Adrenal gland (tissue), 12 donors: ENCODE data around the gene POLR1D. TPM values are rescaled to one million over a fixed set of nuclear protein-coding genes. Genes with fewer than 3 reads are reported as not detected.

Source experiments
- DNase-seq, 7 donors: peaks; one replicate each; pipeline ENCODE4 v3.0.0-alpha.2; 2019 to 2020
- H3K27ac ChIP-seq, 5 donors: fragments of 200-600 bp; sonication (generic) in 4 of 5; 1 replicate in 3 of 5; 2 replicates in 2 of 5; pipeline versions ENCODE4 v1.5.1 to v1.8.0; 2016 to 2020; ENCODE audit warnings: mild to moderate bottlenecking in 1 of 5
- H3K27me3 ChIP-seq: fragments of 200-600 bp; 2 replicates; pipeline ENCODE4 v1.8.0; 2021
- H3K36me3 ChIP-seq, 2 donors: fragments of 200-600 bp; replicated peaks in 1 of 2; 1 replicate in 1 of 2; 2 replicates in 1 of 2; pipeline versions ENCODE4 v1.5.1 to v1.8.0; 2018 to 2022
- H3K4me1 ChIP-seq, 2 donors: fragments of 200-600 bp; replicated peaks in 1 of 2; 1 replicate in 1 of 2; 2 replicates in 1 of 2; pipeline versions ENCODE4 v1.5.1 to v1.8.0; 2018 to 2021
- H3K4me3 ChIP-seq, 4 donors: fragments of 200-600 bp; sonication (generic) in 3 of 4; one replicate each; pipeline ENCODE4 v1.5.1; 2016 to 2018
- H3K9me3 ChIP-seq, 3 donors: fragments of 200-600 bp; sonication (generic) in 1 of 3; replicated peaks in 1 of 3; 1 replicate in 2 of 3; 2 replicates in 1 of 3; pipeline versions ENCODE4 v1.5.1 to v1.8.0; 2016 to 2021
- POLR2A ChIP-seq, 2 donors: fragments of 450-650 bp; IDR thresholded peaks; one replicate each; pipeline ENCODE4 v1.6.1; 2017; ENCODE audit warnings: antibody characterized with exemption in 2 of 2, mild to moderate bottlenecking in 2 of 2, moderate library complexity in 1 of 2
- WGBS, 4 donors: extraction: QIAGEN DNeasy Blood & Tissue Kit in 2 of 4; methylation state at CpG; one replicate each; pipeline versions ENCODE4 v1.1.5 to v1.1.7; 2013 to 2017; 5-methylcytosine and 5-hydroxymethylcytosine counted together
- intact Hi-C, 2 donors: fragments of 100-400 bp; cut with DNase I; formaldehyde crosslinking; loops; one replicate each; pipeline versions ENCODE4 v1.14.1 to v1.15.0; 2022 to 2023
- polyA plus RNA-seq, 3 donors: library from polyadenylated mRNA; stranded (reverse); fragments of 200-250 nt in 2 of 3; fragments of 350-450 nt in 1 of 3; fragmentation: Illumina TruSeq in 1 of 3; extraction: RNeasy Lipid Tissue Mini Kit (QIAGEN cat#74804) in 1 of 3; gene quantifications; one replicate each; pipeline ENCODE4 v1.2.3, GENCODE V29; 2013 to 2014
- total RNA-seq, 9 donors: library from RNA; depleted of rRNA in 4 of 9; stranded (reverse); fragments of >200 nt in 4 of 9; fragments of 120-200 nt in 1 of 9; fragmentation: NEBNext Ultra II Directional in 1 of 9; extraction: Animal tissue kit (Norgen Biotek cat#: 25700) in 1 of 9; gene quantifications; one replicate each; pipeline versions ENCODE4 v1.1.0 to v1.2.4, GENCODE V29; 2013 to 2023
- TF ChIP-seq, protein P1 (sequence below), 6 experiments: fragments of 450-650 bp in 4 of 6; fragments of 200-600 bp in 2 of 6; sonication (generic) in 1 of 6; IDR thresholded peaks; 1 replicate in 5 of 6; 2 replicates in 1 of 6; pipeline versions ENCODE4 v1.5.1 to v1.8.0; 2016 to 2021; ENCODE audit warnings: antibody characterized with exemption in 6 of 6, mild to moderate bottlenecking in 2 of 6, moderate library complexity in 1 of 6
- donor health status: healthy with polysubstance abuse.
- donor health status: Bipolar disorder and iron deficiency.
- donor health status: DM: yes; HTN: yes; CAD: no.
- donor health status: DM: no; HTN: no; CAD: no.
- donor health status: DM: no; HTN: no; CAD: no.
- donor health status: DM: yes; HTN: yes; CAD: no.

Gene POLR1D
- total and polyA plus RNA-seq, 12 donors, result 81.5 to 369 (median 176) TPM

DNA sequence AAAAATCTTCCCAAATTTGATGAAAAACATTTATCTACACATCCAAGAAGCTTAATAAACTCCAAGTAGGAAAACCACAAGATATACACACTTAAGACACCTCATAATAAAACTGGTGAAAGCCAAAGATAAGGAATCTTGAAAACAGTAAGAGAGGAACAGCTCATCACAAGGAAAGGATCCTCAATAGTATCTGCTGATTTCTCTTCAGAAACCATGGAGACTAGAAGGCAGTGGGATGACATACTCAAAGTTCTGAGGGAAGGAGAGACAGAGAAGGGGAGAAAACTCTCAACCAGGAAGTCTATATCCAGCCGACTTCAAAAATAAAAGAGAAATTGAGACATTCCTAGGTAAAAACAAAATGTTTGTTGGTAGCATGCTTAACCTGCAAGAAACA lies 47.0 kb upstream of the POLR1D start:
- Histone ChIP-seq H3K36me3 (no peaks in the 10 kb centered on the region), H3K4me1 (peaks cover 0 to 6% of the 10 kb centered on the region in 2 donors), H3K27me3 (no peaks in the 10 kb centered on the region), H3K4me3 (no peak overlapping the region), H3K27ac (no peak overlapping the region), H3K9me3 (no peaks in the 10 kb centered on the region)
- intact Hi-C loops, result no loop called here
- TF ChIP-seq, protein P1, sequence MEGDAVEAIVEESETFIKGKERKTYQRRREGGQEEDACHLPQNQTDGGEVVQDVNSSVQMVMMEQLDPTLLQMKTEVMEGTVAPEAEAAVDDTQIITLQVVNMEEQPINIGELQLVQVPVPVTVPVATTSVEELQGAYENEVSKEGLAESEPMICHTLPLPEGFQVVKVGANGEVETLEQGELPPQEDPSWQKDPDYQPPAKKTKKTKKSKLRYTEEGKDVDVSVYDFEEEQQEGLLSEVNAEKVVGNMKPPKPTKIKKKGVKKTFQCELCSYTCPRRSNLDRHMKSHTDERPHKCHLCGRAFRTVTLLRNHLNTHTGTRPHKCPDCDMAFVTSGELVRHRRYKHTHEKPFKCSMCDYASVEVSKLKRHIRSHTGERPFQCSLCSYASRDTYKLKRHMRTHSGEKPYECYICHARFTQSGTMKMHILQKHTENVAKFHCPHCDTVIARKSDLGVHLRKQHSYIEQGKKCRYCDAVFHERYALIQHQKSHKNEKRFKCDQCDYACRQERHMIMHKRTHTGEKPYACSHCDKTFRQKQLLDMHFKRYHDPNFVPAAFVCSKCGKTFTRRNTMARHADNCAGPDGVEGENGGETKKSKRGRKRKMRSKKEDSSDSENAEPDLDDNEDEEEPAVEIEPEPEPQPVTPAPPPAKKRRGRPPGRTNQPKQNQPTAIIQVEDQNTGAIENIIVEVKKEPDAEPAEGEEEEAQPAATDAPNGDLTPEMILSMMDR (IDR thresholded peaks at IDR 0.05), result no peak
- no peak for TF ChIP-seq POLR2A (IDR thresholded peaks at IDR 0.05)
- DNase-seq, result no peak
- 89 to 98% (median 93%) methylated on average over 1 of the region's 1 CpG for WGBS, 4 donors

DNA sequence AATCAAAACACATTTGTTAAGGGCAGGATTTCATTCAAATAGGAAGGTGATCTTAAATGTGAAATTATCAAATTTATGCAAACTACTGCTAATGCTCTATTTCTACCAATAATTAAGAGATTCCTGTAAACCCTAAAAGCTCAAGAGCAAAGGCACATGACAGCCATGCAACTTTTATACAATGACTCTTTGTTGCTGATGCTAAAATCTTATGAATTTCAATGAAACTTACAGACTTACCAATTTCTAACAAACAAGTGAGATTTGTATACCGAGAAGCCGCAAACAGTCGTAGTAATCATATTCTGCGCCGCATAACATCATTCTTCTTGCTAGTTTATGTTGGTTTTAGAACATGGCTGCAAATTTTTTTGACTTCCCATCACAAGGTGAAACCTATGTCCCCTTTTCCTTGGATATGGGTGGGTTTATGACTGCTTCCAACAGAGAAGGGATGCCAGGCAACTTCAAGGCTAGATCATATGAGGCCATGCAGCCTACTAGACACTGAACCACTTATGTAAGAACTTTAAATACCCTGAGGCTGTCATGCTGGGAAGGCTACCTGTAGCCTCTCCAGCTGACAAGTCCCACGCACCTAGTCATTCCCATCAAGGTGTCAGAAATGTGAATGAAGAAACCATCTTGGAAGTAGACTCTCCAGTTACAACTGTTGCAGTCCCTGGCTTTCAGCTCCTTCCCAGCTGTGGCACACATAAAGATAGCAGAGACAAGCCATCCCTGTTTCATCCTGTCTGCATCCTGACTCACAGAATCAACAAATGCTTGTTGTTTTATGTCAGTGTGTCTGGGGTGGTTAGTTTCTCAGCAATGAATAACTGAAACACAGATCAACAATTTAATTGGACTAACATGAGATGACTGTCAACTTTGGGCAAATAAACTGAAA lies 43.3 kb upstream of the POLR1D start:
- H3K9me3 ChIP-seq, result no peaks in the 10 kb centered on the region
- TF ChIP-seq, protein P1 (IDR thresholded peaks at IDR 0.05), result no peak
- no peak for TF ChIP-seq POLR2A (IDR thresholded peaks at IDR 0.05)
- no peaks in the 10 kb centered on the region for H3K27me3 ChIP-seq
- intact Hi-C loops, result no loop called here
- no peaks in the 10 kb centered on the region for H3K36me3 ChIP-seq
- 94 to 98% (median 96%) methylated on average over 6 of the region's 6 CpGs for WGBS, 4 donors
- no peak overlapping the region for H3K27ac ChIP-seq
- H3K4me3 ChIP-seq, result no peak overlapping the region
- H3K4me1 ChIP-seq, result no peaks in the 10 kb centered on the region
- no peak for DNase-seq

DNA sequence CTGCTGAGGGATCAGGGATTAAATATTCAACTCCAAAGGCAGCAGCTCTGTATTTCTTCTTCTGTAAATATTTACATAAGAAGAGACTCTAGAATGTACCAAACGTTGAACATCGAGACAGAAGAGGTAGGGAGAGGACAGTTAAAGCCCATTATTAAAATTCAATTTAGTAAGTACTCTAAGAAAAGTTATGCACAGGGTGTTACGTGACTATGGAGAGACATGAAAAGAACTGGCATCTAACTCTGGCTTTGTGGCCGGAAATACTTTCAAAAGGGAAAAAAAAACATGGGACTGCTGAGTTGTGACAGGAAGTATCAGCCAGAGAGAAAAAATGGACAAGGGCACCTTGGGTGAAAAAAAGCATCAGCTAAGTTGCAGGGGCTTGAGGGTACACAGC lies 38.0 kb upstream of the POLR1D start:
- H3K27ac ChIP-seq, result no peak overlapping the region
- 46 to 53% (median 50%) methylated on average over 4 of the region's 4 CpGs for WGBS, 4 donors

DNA sequence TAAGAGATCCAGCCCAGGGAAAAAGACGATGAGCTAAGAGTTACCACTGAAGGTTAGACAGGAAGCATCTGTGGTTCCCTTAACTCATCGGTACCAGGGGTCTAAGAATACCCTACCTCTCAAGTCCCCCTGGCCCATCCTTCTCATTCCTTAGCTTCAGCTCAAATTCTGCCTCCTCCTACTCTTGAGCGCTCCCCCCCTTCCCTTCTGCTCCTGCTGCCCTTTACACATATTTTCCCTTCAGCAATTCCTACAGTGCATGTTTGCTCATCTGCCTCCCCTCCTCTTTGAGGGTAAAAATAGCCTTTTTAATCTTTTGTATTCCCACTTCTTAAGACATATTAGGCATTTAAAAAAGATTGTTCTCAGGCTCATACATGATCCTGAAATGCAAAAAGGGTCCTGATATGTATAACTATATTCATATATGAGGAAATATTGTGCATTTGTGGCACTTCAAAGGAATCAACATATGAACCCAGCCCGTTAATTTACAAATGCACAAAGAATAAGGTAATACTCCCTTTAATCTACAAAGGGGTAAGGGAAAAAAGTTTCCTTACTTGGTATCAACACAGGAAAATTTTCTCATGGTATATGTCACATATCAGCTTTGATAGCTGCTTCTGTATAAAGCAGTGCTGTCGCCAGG lies 34.5 kb upstream of the POLR1D start:
- no peak for TF ChIP-seq POLR2A (IDR thresholded peaks at IDR 0.05)
- TF ChIP-seq, protein P1 (IDR thresholded peaks at IDR 0.05), result no peak
- H3K9me3 ChIP-seq, result no peaks in the 10 kb centered on the region
- H3K27ac ChIP-seq, result no peak overlapping the region
- intact Hi-C loops, result no loop called here
- no peaks in the 10 kb centered on the region for H3K27me3 ChIP-seq
- no peak overlapping the region for H3K4me3 ChIP-seq
- no peak for DNase-seq
- WGBS, 4 donors, result 62 to 78% (median 69%) methylated on average over 5 of the region's 5 CpGs
- no peaks in the 10 kb centered on the region for H3K36me3 ChIP-seq
- peaks cover 15 to 22% of the 10 kb centered on the region in 2 donors for H3K4me1 ChIP-seq

More for the DNA sequence above, 38.0 kb upstream of the POLR1D start:
- Histone ChIP-seq H3K4me3 (no peak overlapping the region), H3K4me1 (peaks cover 0 to 6% of the 10 kb centered on the region in 2 donors), H3K9me3 (no peaks in the 10 kb centered on the region), H3K36me3 (no peaks in the 10 kb centered on the region), H3K27me3 (no peaks in the 10 kb centered on the region)
- DNase-seq, result no peak
- TF ChIP-seq, protein P1 (IDR thresholded peaks at IDR 0.05), result no peak
- no peak for TF ChIP-seq POLR2A (IDR thresholded peaks at IDR 0.05)
- intact Hi-C loops, result no loop called here
